D341Med (cell line): Measurements from ENCODE around the gene ITIH6.
"Not testable (repeated sequence)": the region's sequence is repeated elsewhere in the genome, so short reads cannot be mapped to it uniquely, and the experiment has no call there.

Source experiments
- DNase-seq: peaks from one replicate; pipeline ENCODE4 v3.0.0; 2012; ENCODE audit warnings: low spot score

Gene ITIH6

DNA sequence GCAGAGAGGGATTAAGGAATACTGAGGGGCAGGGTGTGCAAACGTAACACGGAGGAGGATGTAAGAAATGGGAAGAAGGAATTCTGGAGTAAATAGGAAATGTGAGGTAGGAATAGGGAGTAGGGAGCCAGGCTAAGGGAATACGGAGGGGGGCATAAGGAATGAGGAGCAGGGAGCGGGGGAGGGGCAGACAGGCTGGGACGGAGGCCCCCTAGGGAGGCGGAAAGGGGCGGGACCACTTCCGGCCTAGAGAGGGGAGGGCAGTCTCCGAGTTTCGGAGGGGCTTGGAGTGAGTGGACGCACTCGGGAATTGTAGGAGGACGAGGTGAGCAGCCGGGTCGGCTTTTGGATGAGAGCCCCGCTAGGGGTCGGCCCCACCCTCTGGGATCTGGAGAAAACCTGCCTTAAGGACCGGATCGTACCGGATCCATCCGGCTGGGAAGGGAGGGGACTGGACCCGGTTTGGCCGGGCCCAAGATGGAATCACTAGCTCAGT lies 10.1 kb upstream of the ITIH6 start:
- peak; percentile 77 for DNase-seq

- DNase-seq, result peak; percentile 64
Observed at GRCh38 chrX:54807524-54808108, 9.6 kb upstream of the ITIH6 start, which contains the start of gene MAGED2. MAGED2 (plus strand) TSS chrX:54807745; CDS start chrX:54809332, 1,587 bp downstream.

DNA sequence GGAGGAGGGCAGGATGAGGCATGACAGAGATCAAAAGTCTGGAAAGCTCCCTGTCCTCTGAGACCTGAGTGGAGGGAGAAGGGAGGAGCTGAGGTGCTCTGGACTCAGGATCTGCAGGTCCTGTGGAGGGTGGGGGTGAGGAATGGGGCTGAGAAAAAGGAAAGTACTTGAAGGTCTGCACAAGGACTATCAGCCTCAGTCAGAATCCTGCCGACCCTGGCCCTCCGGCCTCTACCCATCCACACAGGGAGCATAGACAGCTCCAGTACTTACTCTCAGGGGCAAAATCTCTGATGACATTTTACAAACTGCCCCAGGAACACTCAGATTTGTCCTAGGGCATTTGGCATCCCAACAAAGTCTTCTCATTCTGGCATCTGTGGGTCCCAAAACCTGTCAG lies 991 bp upstream of the ITIH6 start:
- no peak for DNase-seq

GRCh38 chrX:54794795-54795194 lies 3.3 kb downstream of the ITIH6 start:
- no peak for DNase-seq

GRCh38 chrX:54794028-54794427 lies 4.0 kb downstream of the ITIH6 start:
- DNase-seq, result no peak

- DNase-seq, result not testable (repeated sequence)
Observed at GRCh38 chrX:54789405-54789804, 8.7 kb downstream of the ITIH6 start.

DNA sequence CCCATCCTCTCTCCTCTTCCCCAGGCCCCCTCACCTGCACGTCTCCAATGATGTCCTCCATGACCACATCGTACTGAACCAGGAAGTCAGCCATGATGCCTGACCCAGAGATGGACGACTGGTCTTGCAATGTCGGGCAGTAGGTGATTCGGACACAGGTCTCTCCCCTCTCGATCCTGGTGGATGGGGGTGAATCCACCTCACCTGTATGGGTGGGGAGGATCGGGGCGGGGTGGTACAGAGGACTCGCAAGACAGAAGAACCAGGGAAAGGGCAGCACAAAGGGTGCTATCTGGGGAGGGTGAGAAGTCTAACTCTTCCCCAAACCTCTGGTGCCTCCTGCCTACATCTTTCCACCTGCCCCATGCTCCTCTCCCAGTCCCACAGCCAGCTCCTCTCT lies 9.6 kb downstream of the ITIH6 start:
- DNase-seq, result no peak

DNA sequence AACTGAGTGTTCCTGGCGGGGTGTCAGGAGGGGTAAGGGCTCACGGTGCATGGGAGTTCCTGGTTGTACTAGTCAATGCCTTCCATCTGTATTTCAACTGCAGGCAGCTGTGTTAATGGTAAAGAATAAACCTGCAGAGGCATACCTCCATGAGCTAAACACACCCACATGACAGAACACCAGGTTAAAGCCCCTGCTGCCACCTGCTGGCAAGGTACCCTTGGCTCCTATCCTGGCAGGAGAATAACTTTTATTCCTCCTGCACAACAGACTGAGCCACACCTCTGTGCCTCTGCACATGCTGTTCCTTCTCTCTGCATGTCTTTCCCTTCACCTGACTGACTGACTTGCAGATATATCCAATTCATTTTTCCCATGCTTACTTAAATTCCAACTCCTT lies 11.1 kb downstream of the ITIH6 start:
- DNase-seq, result peak; percentile 39

DNA sequence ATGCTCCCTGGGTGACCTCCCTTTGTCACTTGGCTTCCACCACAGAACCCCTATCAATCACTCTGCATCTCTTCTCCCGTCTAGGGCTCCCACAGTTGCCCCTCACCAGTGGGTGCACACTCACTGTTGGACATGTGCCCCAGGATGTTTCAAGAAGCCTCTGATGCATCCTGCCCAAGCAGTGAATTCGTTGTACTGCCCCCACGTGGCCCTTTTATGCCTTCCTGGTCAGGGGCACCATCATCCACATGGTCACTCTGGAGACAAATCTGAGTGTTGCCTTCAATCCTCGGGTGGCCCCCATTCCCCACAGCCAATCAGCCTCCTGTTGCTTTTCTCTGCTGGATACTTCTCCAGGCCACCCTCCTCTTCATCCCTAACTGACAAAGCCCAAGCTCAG lies 12.2 kb downstream of the ITIH6 start:
- DNase-seq, result peak; percentile 30

GRCh38 chrX:54776987-54777672 lies 20.9 kb downstream of the ITIH6 start:
- DNase-seq, result no peak

- no peak for DNase-seq
Observed at GRCh38 chrX:54776061-54776460, 22.0 kb downstream of the ITIH6 start.

- peak; percentile 46 for DNase-seq
Observed at GRCh38 chrX:54774391-54775094, 23.5 kb downstream of the ITIH6 start.

GRCh38 chrX:54758114-54759055 lies 39.7 kb downstream of the ITIH6 start:
- no peak for DNase-seq

- DNase-seq, result no peak
Observed at GRCh38 chrX:54754854-54755253, 43.2 kb downstream of the ITIH6 start.

- no peak for DNase-seq
Observed at GRCh38 chrX:54748626-54749025, 49.4 kb downstream of the ITIH6 start.

DNA sequence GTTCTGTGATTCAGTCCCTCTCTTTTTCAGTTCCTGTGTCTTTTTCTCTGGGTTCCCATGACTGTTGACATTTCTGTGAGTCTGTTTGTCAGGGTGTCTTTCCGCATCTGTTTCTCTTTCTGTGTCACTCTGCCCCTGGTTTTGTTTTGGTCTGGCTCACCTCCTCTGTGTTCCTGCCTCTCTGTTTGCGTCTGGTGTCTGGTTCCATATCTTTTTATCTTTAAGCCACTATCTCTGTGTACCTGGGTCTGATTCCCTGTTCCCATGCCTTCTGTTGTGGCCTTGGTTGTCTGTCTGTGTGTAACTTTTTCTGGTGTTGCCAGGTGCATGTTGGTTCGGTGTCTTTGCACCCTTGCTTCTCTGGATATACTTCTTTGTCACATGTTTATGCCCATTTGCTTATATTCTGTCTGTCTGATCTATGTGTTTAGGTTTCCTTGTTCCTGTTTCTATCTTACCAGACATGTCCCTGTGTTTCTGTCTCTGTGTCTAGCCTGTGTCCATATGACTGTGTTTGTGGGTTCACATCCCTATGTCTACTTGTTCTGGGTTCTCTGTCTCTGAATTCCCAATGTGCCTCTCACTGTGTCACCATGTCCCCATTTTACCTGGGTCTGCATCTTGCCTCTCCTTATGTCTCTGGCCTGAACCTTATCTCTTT lies 50.2 kb downstream of the ITIH6 start:
- no peak for DNase-seq

DNA sequence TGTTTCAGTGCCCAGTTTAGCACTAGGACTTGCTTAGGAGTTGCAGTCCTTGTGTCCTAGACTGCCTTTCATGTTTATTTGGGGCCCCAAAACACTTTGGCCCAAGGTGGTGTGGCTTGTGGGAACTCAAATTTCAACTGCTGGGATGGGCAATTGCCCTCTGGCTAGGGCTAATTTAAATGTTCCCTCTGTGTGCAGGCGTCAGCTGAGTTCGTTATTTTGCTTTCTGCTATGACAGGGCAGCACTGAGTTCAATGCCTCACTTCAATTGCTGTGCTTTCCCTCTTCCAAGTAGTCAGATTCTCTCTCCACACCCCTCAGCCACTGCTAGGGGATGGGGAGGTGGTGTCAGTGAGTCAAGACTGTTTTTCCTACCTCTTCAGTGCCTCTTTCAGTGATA lies 51.1 kb downstream of the ITIH6 start:
- no peak for DNase-seq

- no peak for DNase-seq
Observed at GRCh38 chrX:54745676-54746075, 52.4 kb downstream of the ITIH6 start.

- DNase-seq, result not testable (repeated sequence)
Observed at GRCh38 chrX:54738567-54738966, 59.5 kb downstream of the ITIH6 start.

DNA sequence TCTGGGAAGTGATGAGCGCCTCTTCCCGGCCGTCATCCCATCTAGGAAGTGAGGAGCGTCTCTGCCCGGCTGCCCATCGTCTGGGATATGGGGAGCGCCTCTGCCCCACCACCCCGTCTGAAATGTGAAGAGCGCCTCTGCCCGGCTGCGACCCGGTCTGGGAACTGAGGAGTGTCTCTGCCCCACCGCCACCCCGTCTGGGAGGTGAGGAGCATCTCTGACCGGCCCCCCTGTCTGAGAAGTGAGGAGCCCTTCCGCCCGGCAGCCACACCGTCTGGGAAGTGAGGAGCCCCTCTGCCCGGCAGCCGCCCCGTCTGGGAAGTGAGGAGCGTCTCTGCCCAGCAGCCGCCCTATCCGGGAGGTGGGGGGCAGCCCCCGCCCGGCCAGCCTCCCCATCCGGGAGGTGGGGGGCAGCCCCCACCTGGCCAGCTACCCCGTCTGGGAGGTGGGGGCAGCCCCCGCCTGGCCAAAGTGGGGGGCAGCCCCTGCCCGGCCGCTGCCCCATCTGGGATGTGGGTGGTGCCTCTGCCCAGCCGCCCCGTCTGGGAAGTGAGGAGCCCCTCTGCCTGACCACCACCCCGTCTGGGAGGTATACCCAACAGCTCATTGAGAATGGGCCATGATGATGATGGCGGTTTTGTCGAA lies 61.6 kb downstream of the ITIH6 start:
- not testable (repeated sequence) for DNase-seq

- no peak for DNase-seq
Observed at GRCh38 chrX:54721424-54721823, 76.6 kb downstream of the ITIH6 start.
